Measurements from ENCODE around the gene PAX7.

GRCh38 chr1:18603212-18603852 is 27.3 kb upstream of the PAX7 start:
- TF ChIP-seq CTCF (IDR thresholded peaks at IDR 0.05; ENCODE audit: borderline replicate concordance, extremely low read depth, low read length, poor library complexity, severe bottlenecking) = no peak
- TF ChIP-seq EZH2 (IDR thresholded peaks at IDR 0.05; ENCODE audit: borderline replicate concordance, low read depth, low read length, severe bottlenecking) = no peak
